ENCODE results near the gene GBX1.

GRCh38 chr7:151206914-151207313 is 39.4 kb upstream of the GBX1 start:
- TF ChIP-seq, protein P1, sequence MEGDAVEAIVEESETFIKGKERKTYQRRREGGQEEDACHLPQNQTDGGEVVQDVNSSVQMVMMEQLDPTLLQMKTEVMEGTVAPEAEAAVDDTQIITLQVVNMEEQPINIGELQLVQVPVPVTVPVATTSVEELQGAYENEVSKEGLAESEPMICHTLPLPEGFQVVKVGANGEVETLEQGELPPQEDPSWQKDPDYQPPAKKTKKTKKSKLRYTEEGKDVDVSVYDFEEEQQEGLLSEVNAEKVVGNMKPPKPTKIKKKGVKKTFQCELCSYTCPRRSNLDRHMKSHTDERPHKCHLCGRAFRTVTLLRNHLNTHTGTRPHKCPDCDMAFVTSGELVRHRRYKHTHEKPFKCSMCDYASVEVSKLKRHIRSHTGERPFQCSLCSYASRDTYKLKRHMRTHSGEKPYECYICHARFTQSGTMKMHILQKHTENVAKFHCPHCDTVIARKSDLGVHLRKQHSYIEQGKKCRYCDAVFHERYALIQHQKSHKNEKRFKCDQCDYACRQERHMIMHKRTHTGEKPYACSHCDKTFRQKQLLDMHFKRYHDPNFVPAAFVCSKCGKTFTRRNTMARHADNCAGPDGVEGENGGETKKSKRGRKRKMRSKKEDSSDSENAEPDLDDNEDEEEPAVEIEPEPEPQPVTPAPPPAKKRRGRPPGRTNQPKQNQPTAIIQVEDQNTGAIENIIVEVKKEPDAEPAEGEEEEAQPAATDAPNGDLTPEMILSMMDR (IDR thresholded peaks at IDR 0.05), result no peak
- TF ChIP-seq POLR2A (IDR thresholded peaks at IDR 0.05), result no peak

Data from heart left ventricle (tissue), 13 donors.